Astrocyte (in vitro differentiated cells and primary cell): ENCODE data around the gene MYO1F. TPM values are rescaled to one million over a fixed set of nuclear protein-coding genes. Genes with fewer than 3 reads are reported as not detected.

Source experiments
- DNase-seq: peaks from one replicate; pipeline ENCODE4 v3.0.0-alpha.2; 2010; ENCODE audit warnings: low read depth
- FAIRE-seq: peaks from 2 replicates; lab custom pipeline; 2011; peaks lifted over from hg19 to GRCh38; lab: Jason Lieb, UNC
- H2AFZ ChIP-seq: 2 replicates; pipeline ENCODE4 v1.6.0; 2012; ENCODE audit warnings: low read depth, low read length, inconsistent platforms
- H3K27ac ChIP-seq: 2 replicates; pipeline ENCODE4 v1.5.1; 2011; ENCODE audit warnings: low read depth, low read length, inconsistent platforms
- H3K27me3 ChIP-seq: 2 replicates; pipeline ENCODE4 v1.6.0; 2011; ENCODE audit warnings: low read length, inconsistent platforms; ENCODE audit not compliant: insufficient read depth
- H3K36me3 ChIP-seq: 2 replicates; pipeline ENCODE4 v1.5.1; 2011; ENCODE audit warnings: low read length, inconsistent platforms; ENCODE audit not compliant: insufficient read depth
- H3K4me1 ChIP-seq: 2 replicates; pipeline ENCODE4 v1.5.1; 2011; ENCODE audit warnings: low read length, inconsistent platforms; ENCODE audit not compliant: insufficient read depth
- H3K4me2 ChIP-seq: 2 replicates; pipeline ENCODE4 v1.6.0; 2012; ENCODE audit warnings: low read length, inconsistent platforms
- H3K4me3 ChIP-seq: 2 replicates; pipeline ENCODE4 v1.5.1; 2011; ENCODE audit warnings: low read depth, mild to moderate bottlenecking, low read length, inconsistent platforms; ENCODE audit not compliant: insufficient read depth
- H3K79me2 ChIP-seq: 2 replicates; pipeline ENCODE4 v1.6.0; 2012; ENCODE audit warnings: mild to moderate bottlenecking, low read length, inconsistent platforms; ENCODE audit not compliant: insufficient read depth
- H3K9ac ChIP-seq: 2 replicates; pipeline ENCODE4 v1.6.0; 2012; ENCODE audit warnings: mild to moderate bottlenecking, low read length, inconsistent platforms
- H3K9me3 ChIP-seq: 2 replicates; pipeline ENCODE4 v1.5.1; 2012; ENCODE audit warnings: low read depth, mild to moderate bottlenecking, low read length, inconsistent platforms; ENCODE audit not compliant: insufficient read depth
- H4K20me1 ChIP-seq: 2 replicates; pipeline ENCODE4 v1.6.0; 2012; ENCODE audit warnings: low read length, inconsistent platforms; ENCODE audit not compliant: insufficient read depth
- H3K27ac Mint-ChIP-seq: one replicate; pipeline ENCODE4 v1.8.0; 2021; ENCODE audit warnings: mild to moderate bottlenecking, mixed read lengths; ENCODE audit not compliant: unreplicated experiment
- H3K27me3 Mint-ChIP-seq: one replicate; pipeline ENCODE4 v1.8.0; 2021; ENCODE audit warnings: low read depth, mixed read lengths; ENCODE audit not compliant: unreplicated experiment
- H3K36me3 Mint-ChIP-seq: one replicate; pipeline ENCODE4 v1.8.0; 2021; ENCODE audit warnings: low read depth, mixed read lengths; ENCODE audit not compliant: unreplicated experiment
- H3K4me1 Mint-ChIP-seq: one replicate; pipeline ENCODE4 v1.8.0; 2021; ENCODE audit warnings: low read depth, mixed read lengths; ENCODE audit not compliant: unreplicated experiment
- H3K4me3 Mint-ChIP-seq: one replicate; pipeline ENCODE4 v1.8.0; 2021; ENCODE audit warnings: mild to moderate bottlenecking, moderate library complexity, mixed read lengths; ENCODE audit not compliant: unreplicated experiment
- H3K9me3 Mint-ChIP-seq: one replicate; pipeline ENCODE4 v1.8.0; 2021; ENCODE audit warnings: mild to moderate bottlenecking, mixed read lengths; ENCODE audit not compliant: unreplicated experiment
- CTCF ChIP-seq: IDR thresholded peaks from 2 replicates; pipeline ENCODE4 v1.5.1; 2011; ENCODE audit warnings: low read depth, mild to moderate bottlenecking, inconsistent platforms, low read length, moderate library complexity; ENCODE audit not compliant: insufficient read depth
- EZH2 ChIP-seq: IDR thresholded peaks from 2 replicates; pipeline ENCODE4 v1.6.1; 2012; ENCODE audit warnings: mild to moderate bottlenecking, low read length, inconsistent platforms; ENCODE audit not compliant: insufficient read depth
- total RNA-seq: library from RNA; stranded (reverse); gene quantifications from 2 replicates; pipeline ENCODE4 v1.2.1, GENCODE V29; 2021

MYO1F gene
- total RNA-seq, 1 donor from 2014 or later: 0.23 TPM

- Mint-ChIP-seq H3K4me3 (no peak overlapping the region), H3K9me3 (no peaks in the 10 kb centered on the region), H3K27me3 (peaks cover 9% of the 10 kb centered on the region), H3K36me3 (no peaks in the 10 kb centered on the region), H3K27ac (no peak overlapping the region), H3K4me1 (no peaks in the 10 kb centered on the region)
- Histone ChIP-seq H3K79me2 (no peaks in the 10 kb centered on the region), H3K9me3 (no peaks in the 10 kb centered on the region), H3K9ac (no peak overlapping the region), H3K4me3 (no peak overlapping the region), H3K27me3 (no peaks in the 10 kb centered on the region), H3K27ac (no peak overlapping the region), H3K4me2 (no peak overlapping the region), H3K36me3 (no peaks in the 10 kb centered on the region), H2AFZ (no peak overlapping the region), H3K4me1 (peaks cover 7% of the 10 kb centered on the region), H4K20me1 (no peaks in the 10 kb centered on the region)
- FAIRE-seq: no peak
- no peak for DNase-seq
- no peak for TF ChIP-seq CTCF
- TF ChIP-seq EZH2: no peak
These were observed 39.6 kb upstream of the MYO1F start for GRCh38 chr19:8616861-8617260.

- no peaks in the 10 kb centered on the region for H3K9me3 Mint-ChIP-seq
- FAIRE-seq (no peak), DNase-seq (no peak)
- TF ChIP-seq EZH2 (no peak), CTCF (peak; percentile 98)
- Histone ChIP-seq H3K79me2 (no peaks in the 10 kb centered on the region), H3K9me3 (no peaks in the 10 kb centered on the region), H3K4me1 (peaks cover 12% of the 10 kb centered on the region), H3K27me3 (no peaks in the 10 kb centered on the region), H3K4me2 (peak overlapping the region; percentile 29), H4K20me1 (no peaks in the 10 kb centered on the region), H3K27ac (no peak overlapping the region), H2AFZ (no peak overlapping the region), H3K36me3 (no peaks in the 10 kb centered on the region), H3K9ac (no peak overlapping the region), H3K4me3 (no peak overlapping the region)
- H3K27ac Mint-ChIP-seq: no peak overlapping the region
- peaks cover 9% of the 10 kb centered on the region for H3K27me3 Mint-ChIP-seq
- no peak overlapping the region for H3K4me3 Mint-ChIP-seq
- no peaks in the 10 kb centered on the region for H3K4me1 Mint-ChIP-seq
- no peaks in the 10 kb centered on the region for H3K36me3 Mint-ChIP-seq
These were observed 38.8 kb upstream of the MYO1F start for GRCh38 chr19:8615813-8616596.

- DNase-seq: peak; percentile 54
- Mint-ChIP-seq H3K27ac (no peak overlapping the region), H3K4me3 (no peak overlapping the region), H3K27me3 (no peaks in the 10 kb centered on the region), H3K9me3 (no peaks in the 10 kb centered on the region), H3K36me3 (no peaks in the 10 kb centered on the region), H3K4me1 (no peaks in the 10 kb centered on the region)
- Histone ChIP-seq H2AFZ (peak overlapping the region; percentile 47), H3K4me2 (peak overlapping the region; percentile 29), H3K27ac (peak overlapping the region; percentile 55), H3K79me2 (peaks cover 3% of the 10 kb centered on the region), H3K9me3 (no peaks in the 10 kb centered on the region), H3K27me3 (no peaks in the 10 kb centered on the region), H3K9ac (peak overlapping the region; percentile 55), H3K4me1 (peaks cover 13% of the 10 kb centered on the region), H3K4me3 (no peak overlapping the region), H4K20me1 (no peaks in the 10 kb centered on the region), H3K36me3 (no peaks in the 10 kb centered on the region)
- no peak for FAIRE-seq
- TF ChIP-seq EZH2 (no peak), CTCF (no peak)
These were observed 37.8 kb upstream of the MYO1F start for GRCh38 chr19:8615024-8615423.
